Common myeloid progenitor, CD34-positive (primary cell): ENCODE results near the gene SLC4A5.

Experiments
- CTCF ChIA-PET: fragments of 350-600 bp; sonication (Branson Sonifier 250); formaldehyde crosslinking; loops from one replicate; lab custom pipeline; 2021; ENCODE audit warnings: antibody characterized with exemption; lab: Charles Lee
- POLR2A ChIA-PET: fragments of 350-600 bp; sonication (Branson Sonifier 250); formaldehyde crosslinking; loops from one replicate; lab custom pipeline; 2021; ENCODE audit warnings: antibody characterized with exemption; lab: Charles Lee
- DNase-seq, 3 donors: peaks; one replicate each; pipeline versions ENCODE4 v3.0.0 to v3.0.0-alpha.2; 2013
- H3K27ac ChIP-seq, 2 experiments: 1 replicate in 1 of 2; 2 replicates in 1 of 2; pipeline ENCODE4 v1.7.0; 2013; ENCODE audit warnings: inconsistent platforms in 2 of 2, low read length in 2 of 2, mild to moderate bottlenecking in 2 of 2, low read depth in 1 of 2, moderate library complexity in 1 of 2; ENCODE audit not compliant: severe bottlenecking in 2 of 2, insufficient read depth in 1 of 2, poor library complexity in 1 of 2
- H3K27me3 ChIP-seq, 5 experiments: replicated peaks in 2 of 5; 1 replicate in 3 of 5; 2 replicates in 2 of 5; pipeline versions ENCODE4 v1.6.1 to v1.7.0; 2013; ENCODE audit warnings: low read length in 4 of 5, mild to moderate bottlenecking in 2 of 5, moderate library complexity in 2 of 5, inconsistent platforms in 1 of 5; ENCODE audit not compliant: insufficient read depth in 5 of 5, control insufficient read depth in 4 of 5
- H3K36me3 ChIP-seq, 4 experiments: 1 replicate in 2 of 4; 2 replicates in 2 of 4; pipeline versions ENCODE4 v1.6.1 to v1.7.0; 2013; ENCODE audit warnings: low read length in 3 of 4, control low read depth in 1 of 4, mild to moderate bottlenecking in 1 of 4; ENCODE audit not compliant: control insufficient read depth in 4 of 4, insufficient read depth in 4 of 4
- H3K4me1 ChIP-seq, 4 experiments: 1 replicate in 3 of 4; 2 replicates in 1 of 4; pipeline versions ENCODE4 v1.6.1 to v1.7.1; 2013; ENCODE audit warnings: low read length in 3 of 4, mild to moderate bottlenecking in 3 of 4, control low read depth in 1 of 4, inconsistent platforms in 1 of 4, moderate library complexity in 1 of 4; ENCODE audit not compliant: control insufficient read depth in 4 of 4, insufficient read depth in 4 of 4; ENCODE audit errors: control extremely low read depth in 1 of 4
- H3K4me3 ChIP-seq, 7 experiments: 1 replicate in 4 of 7; 2 replicates in 3 of 7; pipeline versions ENCODE4 v1.5.1 to v1.7.0; 2013; ENCODE audit warnings: mild to moderate bottlenecking in 7 of 7, low read length in 6 of 7, moderate library complexity in 6 of 7, inconsistent platforms in 2 of 7, low read depth in 2 of 7, control low read depth in 1 of 7; ENCODE audit not compliant: insufficient read depth in 4 of 7, control insufficient read depth in 1 of 7; ENCODE audit errors: extremely low read depth in 1 of 7
- H3K9me3 ChIP-seq, 5 experiments: 1 replicate in 4 of 5; 2 replicates in 1 of 5; pipeline versions ENCODE4 v1.6.1 to v1.7.1; 2013; ENCODE audit warnings: low read length in 4 of 5, mild to moderate bottlenecking in 2 of 5, inconsistent platforms in 1 of 5, low read depth in 1 of 5, moderate library complexity in 1 of 5; ENCODE audit not compliant: control insufficient read depth in 4 of 5, insufficient read depth in 2 of 5; ENCODE audit errors: control extremely low read depth in 1 of 5
- WGBS: methylation state at CpG from one replicate; pipeline ENCODE4 v1.1.5; 2013; ENCODE audit not compliant: insufficient coverage; 5-methylcytosine and 5-hydroxymethylcytosine counted together

Gene SLC4A5

DNA sequence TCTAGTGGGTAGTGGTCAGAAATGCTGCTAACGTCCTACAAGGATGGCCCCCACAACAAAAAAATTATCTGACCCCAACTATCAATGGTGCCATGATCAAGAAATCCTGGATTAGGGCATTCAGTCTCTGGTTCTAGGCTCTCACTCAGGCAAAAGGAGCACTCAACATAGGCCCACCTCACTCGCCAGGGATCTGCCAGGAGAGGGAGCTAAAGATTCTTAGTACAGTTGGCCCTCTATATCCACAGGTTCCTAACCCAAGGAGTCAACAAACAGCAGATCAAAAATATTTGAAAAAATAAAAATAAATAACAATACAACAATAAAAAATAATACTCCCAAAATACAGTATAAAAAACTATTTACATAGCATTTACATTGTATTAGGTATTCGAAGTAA lies 10.0 kb downstream of the SLC4A5 start:
- Histone ChIP-seq H3K4me3 (no peak overlapping the region), H3K27me3 (no peaks in the 10 kb centered on the region), H3K4me1 (peaks cover 0 to 2% (median 0%) of the 10 kb centered on the region in 4 experiments), H3K9me3 (no peaks in the 10 kb centered on the region), H3K27ac (no peak overlapping the region), H3K36me3 (peaks cover 0 to 27% (median 0%) of the 10 kb centered on the region in 4 experiments)
- peak; percentile 25 to 49 (median 40) for DNase-seq
- POLR2A ChIA-PET = no interaction called here
- CTCF ChIA-PET = interaction anchor here (0.5 to 4.2 kb wide), 8 partner anchors 10 to 92 kb away, joined by 3 to 16 read pairs (median 5); no protein-coding TSS in a partner anchor
- WGBS = 90% methylated on average over 2 of the region's 3 CpGs

DNA sequence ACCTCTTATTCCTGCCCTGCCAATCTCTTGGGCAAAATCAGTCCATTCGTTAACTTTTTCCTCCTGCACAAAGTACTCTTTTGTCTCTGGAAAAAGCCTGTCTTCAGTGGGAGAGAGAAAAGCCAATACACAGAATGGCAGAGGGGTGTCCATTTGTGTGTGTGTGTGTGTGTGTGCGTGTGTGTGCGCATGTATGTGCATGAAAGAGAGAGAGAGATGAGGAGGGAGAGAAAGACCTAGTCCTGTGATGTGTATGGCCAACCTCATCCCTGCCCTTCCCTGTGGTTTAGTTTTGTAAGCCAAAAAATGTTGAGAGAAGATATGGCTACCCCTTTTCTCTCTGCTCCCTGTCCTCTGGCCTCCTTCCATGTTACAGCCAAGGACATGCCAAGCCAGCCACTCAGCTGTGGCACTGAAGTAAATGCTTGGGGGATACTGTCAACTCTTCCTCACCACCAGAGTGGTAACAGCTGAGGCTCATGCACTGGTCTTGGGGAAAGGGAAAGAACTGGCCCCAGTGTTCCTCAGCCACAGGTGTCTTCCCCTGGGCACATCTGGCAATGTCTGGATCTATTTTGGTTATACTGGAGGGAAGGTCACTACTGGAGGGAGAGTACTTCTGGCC lies 10.6 kb downstream of the SLC4A5 start:
- Histone ChIP-seq H3K27me3 (no peaks in the 10 kb centered on the region), H3K36me3 (peaks cover 0 to 27% (median 0%) of the 10 kb centered on the region in 4 experiments), H3K27ac (no peak overlapping the region), H3K4me1 (peaks cover 0 to 2% (median 0%) of the 10 kb centered on the region in 4 experiments), H3K4me3 (no peak overlapping the region), H3K9me3 (no peaks in the 10 kb centered on the region)
- WGBS = 100% methylated on average over 2 of the region's 3 CpGs
- ChIA-PET CTCF (interaction anchor here (0.6 to 4.2 kb wide), 6 partner anchors 9 to 91 kb away, joined by 3 to 16 read pairs (median 5); no protein-coding TSS in a partner anchor), POLR2A (no interaction called here)
- DNase-seq = no peak

DNA sequence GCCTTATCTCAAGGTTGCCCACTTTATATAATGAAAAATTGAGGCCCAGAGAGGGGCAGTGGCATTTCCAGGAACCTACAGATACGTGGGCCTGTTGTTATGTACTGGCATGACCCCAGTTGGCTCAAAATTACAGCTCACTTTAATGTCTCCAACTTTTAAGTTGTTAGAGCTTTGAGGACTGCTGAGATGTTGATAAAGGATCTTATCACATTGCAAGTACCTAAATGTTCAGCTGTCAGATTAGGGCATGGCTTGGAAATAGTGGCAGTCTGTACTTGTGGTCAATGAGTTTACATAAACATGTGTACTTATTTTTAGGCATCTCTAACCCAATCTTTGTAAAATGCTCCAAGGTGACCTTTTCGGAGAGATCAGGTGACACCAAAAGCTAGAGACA lies 14.6 kb downstream of the SLC4A5 start:
- ChIA-PET POLR2A (no interaction called here), CTCF (no interaction called here)
- H3K4me3 ChIP-seq = no peak overlapping the region
- H3K27ac ChIP-seq = no peak overlapping the region
- no peaks in the 10 kb centered on the region for H3K4me1 ChIP-seq
- no peaks in the 10 kb centered on the region for H3K9me3 ChIP-seq
- no peak for DNase-seq
- WGBS = 92% methylated on average over 2 of the region's 2 CpGs
- no peaks in the 10 kb centered on the region for H3K27me3 ChIP-seq
- H3K36me3 ChIP-seq = peaks cover 0 to 27% (median 0%) of the 10 kb centered on the region in 4 experiments

DNA sequence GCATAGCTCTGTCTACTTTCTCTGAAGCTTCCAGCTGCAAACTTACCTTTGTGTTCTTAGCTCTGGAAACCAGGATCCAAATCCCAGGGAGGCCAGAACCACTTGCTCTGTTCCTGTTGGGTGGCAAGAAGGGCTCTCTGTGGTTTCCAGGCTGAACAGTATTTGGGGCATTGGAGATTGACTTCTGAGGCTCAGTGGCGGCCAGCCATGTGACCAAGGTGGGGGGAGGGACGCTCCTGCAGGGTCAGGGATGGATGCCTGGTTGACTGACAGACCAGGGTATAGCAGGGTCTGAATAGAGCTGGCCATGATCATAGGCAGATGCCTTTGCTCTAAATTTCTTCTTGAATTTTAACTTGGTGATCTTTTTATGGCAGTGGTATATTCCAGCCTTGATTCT lies 15.1 kb downstream of the SLC4A5 start:
- no peak for DNase-seq
- CTCF ChIA-PET = no interaction called here
- Histone ChIP-seq H3K27me3 (no peaks in the 10 kb centered on the region), H3K27ac (no peak overlapping the region), H3K4me3 (no peak overlapping the region), H3K36me3 (peaks cover 0 to 26% (median 0%) of the 10 kb centered on the region in 4 experiments), H3K9me3 (no peaks in the 10 kb centered on the region), H3K4me1 (no peaks in the 10 kb centered on the region)
- POLR2A ChIA-PET = no interaction called here
- 94% methylated on average over 2 of the region's 2 CpGs for WGBS

DNA sequence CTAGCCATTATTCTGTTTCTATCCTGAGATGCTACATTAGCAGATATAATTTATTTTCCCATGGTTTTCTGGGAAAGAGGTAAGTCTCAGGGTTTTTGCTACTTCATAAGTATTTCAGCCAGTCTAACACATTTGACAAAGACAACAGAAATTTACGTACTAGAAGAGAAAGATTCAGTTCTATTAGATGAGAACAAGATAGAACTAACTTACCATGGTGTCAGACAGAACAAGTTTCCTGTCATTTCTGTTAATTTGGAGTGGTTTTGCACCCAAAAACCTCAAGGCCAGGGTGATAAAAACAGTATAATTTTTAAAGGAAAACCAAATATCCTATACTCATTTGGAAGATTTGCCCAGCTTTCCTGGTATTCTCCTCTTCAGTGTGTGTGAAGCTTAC lies 15.6 kb downstream of the SLC4A5 start:
- H3K4me3 ChIP-seq = no peak overlapping the region
- peaks cover 0 to 23% (median 0%) of the 10 kb centered on the region in 4 experiments for H3K36me3 ChIP-seq
- WGBS = 100% methylated on average over 1 of the region's 1 CpG
- H3K9me3 ChIP-seq = no peaks in the 10 kb centered on the region
- no peak overlapping the region for H3K27ac ChIP-seq
- POLR2A ChIA-PET = no interaction called here
- CTCF ChIA-PET = no interaction called here
- no peak for DNase-seq
- no peaks in the 10 kb centered on the region for H3K4me1 ChIP-seq
- H3K27me3 ChIP-seq = no peaks in the 10 kb centered on the region

DNA sequence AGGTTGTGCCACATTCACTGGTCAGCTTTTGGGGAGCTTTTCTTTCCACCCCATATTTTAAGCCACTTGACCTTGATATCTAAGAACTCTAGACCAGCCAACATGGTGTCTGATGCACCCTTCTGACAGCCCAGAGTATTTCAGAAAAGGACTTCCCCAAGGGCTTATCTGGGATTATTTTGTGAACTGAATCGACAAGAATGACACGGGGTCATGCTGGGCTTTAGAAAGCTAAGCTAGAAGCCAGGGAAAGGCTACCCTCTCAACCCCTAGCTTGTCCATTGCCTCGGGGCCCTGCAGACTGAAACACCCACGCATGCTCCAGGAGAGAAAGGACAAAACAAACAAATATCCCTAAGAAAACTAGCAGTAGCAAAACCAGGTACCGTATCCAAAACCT lies 16.0 kb downstream of the SLC4A5 start:
- Histone ChIP-seq H3K9me3 (no peaks in the 10 kb centered on the region), H3K4me3 (no peak overlapping the region), H3K4me1 (no peaks in the 10 kb centered on the region), H3K27ac (no peak overlapping the region), H3K36me3 (peaks cover 0 to 23% (median 0%) of the 10 kb centered on the region in 4 experiments), H3K27me3 (no peaks in the 10 kb centered on the region)
- CTCF ChIA-PET = no interaction called here
- POLR2A ChIA-PET = no interaction called here
- no peak for DNase-seq
- WGBS = no CpG with 5 or more reads among the region's 5 CpGs

DNA sequence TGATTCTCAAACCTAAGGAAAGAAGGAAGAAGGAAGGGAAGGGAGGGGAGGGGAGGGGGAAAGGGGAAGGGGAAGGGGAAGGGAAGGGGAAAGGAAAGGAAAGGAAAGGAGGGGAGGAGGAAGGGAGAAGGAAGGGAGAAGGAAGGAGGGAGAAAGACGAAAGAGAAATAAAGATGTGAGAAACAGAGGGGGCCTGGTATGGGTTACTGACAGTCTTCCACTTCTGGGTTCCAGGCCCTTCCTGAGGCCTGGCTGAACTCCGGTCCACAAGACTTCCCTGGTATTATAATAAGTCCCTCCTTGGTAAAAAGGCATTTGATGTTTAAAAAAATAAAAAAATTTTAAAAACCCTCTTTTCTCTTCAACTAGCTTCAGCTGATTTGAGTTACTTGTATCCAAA lies 17.4 kb downstream of the SLC4A5 start:
- H3K27me3 ChIP-seq = no peaks in the 10 kb centered on the region
- H3K4me3 ChIP-seq = no peak overlapping the region
- WGBS = no CpG with 5 or more reads among the region's 2 CpGs
- no peaks in the 10 kb centered on the region for H3K9me3 ChIP-seq
- H3K36me3 ChIP-seq = peaks cover 0 to 13% (median 0%) of the 10 kb centered on the region in 4 experiments
- no peak for DNase-seq
- H3K4me1 ChIP-seq = no peaks in the 10 kb centered on the region
- ChIA-PET POLR2A (interaction anchor here (0.5 kb wide), 1 partner anchor 257 kb away, joined by 7 read pairs; no protein-coding TSS in a partner anchor), CTCF (interaction anchor here (4.0 kb wide), 1 partner anchor 9 kb away, joined by 20 read pairs; no protein-coding TSS in a partner anchor)
- H3K27ac ChIP-seq = no peak overlapping the region
